GM18867 (cell line): ENCODE data around the gene CDH4.

Experiments used
- ATAC-seq: cut with Tn5 transposase; IDR thresholded peaks from one replicate; pipeline ENCODE4 v1.9.1; 2021; ENCODE audit warnings: mild to moderate bottlenecking, moderate library complexity; ENCODE audit not compliant: unreplicated experiment

CDH4 gene

DNA sequence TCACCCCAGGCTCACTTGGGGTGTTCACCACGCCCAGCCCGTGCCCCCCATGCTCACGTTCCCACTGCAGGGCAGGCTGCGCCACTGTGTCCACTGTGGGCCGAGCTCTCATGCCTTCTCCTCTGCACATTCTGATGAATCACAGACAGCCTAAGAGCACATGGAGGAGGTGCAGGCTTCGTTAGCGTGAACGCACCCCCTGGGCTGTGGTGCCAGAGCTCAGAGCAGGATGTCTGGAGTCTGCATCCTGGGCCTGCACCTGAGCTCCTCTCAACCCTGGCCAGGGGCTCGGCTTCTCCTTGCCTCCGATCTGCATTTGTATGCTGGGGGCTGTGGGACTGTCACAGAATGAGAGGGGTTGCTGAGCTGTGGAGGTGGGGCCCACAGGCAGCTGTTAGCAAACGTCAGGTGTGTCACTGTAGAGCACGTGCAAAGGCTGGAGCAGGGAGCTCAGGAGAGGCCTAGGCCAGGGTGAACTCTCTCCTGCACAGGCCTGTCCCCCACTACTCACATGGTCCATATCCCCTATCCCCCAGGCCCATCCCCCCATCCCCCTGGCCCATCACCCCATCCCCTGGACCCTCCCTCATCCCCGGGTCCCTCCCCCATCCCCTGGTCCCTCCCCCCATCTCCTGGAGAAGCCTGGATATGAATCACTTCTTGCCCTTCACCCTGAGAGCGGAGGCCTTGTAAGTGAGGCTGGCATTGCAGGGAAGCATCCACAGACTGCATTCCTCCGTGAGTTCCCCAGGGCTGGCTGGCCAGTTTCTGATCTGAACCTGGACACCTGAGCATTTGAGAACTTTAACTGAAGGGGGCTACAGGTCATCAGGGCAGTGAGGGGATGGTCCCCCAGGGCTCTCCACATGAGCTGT, 504.1 kb downstream of the CDH4 start:
- ATAC-seq = no peak

DNA sequence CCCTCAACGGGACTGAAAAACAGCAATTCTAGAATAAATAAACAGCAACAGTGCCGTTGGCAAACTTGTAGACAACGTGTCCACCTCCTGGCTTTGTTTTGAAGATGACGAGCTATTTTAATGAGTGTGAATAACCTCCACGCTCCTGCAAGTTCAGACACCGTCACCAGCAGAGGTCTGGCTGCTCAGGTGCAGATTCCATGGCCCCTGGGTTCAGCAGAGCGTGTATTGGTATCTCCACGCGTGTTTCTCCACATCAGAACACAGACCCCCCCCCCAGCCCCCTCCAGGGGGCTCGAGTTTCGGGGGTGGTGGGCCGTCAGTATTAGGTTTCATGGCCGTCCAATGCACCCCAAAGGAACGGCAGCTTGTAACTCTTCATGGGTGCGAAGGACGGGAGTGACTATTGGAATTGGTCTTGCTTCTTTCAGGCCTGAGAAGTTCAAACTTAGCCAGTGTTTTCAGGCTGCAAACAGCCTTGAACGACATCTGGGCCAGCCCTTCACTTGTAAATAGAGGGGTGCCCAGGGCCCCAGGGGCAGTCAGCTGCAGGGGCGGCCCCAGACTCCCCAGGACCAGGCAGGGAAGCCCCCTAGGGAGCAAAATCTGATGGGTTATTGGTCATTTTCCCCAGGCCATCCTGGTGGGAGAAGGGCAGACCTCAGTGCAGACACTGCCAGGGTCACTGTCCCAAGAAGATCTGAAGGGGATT, 505.1 kb downstream of the CDH4 start:
- no peak for ATAC-seq

DNA sequence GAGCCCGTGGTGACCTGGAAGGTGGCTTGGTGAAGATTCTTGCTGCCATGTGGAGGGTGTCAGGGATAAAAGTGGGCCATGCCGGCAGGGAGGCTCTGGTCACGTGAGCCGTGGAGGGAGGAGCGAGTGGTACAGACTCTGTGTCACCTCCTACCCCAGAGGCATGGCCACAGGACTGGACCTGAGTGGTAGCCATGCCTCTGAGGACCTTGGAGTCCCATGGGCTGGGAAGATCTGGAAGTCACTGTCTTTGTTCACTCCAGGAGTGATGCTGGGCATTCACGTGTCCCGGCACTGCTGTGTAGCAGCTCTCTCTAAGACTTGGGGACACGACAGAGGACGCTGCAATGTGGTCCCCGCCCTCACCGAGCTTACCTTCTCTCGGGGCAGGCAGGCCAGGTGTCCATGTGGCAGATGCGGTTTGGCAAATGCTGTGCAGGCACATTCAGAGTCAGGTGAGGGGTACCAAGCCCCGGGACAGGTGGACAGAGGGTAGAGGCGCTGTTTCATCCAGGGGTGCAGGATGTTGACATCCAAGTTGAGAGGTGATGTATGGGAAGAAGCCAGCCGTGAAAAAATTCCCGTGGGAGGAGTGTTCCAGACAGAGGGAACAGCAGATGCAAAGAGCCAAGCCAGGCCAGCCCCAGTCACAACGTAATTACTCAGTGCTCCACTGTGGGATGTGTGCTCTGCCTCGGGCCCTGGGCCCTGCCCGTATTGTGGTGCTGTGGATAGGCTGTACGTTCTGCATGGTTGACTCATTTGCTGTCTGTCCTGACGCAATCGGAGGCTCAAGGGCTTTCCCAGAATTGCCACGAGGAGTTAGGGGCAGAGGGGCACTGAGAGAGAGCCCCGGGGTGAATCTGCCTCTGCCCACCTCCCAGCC, 505.9 kb downstream of the CDH4 start:
- no peak for ATAC-seq

DNA sequence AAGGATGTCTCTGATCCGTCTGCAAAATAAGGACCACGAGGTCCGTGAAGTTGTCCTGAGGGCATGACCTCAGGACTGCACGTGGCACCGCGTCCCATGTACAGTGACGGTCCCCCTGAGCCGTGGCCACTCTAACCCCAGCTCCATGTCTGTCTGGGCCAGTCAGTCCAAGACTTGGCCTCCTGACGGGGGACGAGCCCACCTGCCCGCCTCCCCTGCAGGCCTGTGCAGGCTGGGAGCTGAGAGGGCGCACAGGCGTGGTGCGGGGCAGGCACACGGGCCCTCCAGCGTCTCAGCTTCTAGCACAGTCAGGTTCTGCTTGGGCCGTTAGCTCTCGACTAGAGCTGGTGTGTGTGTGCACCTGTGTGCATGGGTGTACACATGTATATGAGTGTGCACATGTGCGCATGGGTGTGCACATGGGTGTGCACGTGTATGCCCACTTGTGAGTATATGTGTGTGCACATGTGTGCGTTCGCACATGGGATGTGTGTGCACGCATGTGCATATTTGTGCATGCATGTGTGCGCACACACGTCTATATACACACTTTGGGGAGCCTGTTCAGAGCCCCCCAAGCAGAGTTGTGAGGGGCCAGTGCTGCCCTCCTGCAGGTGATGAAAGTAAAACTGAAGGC, 506.6 kb downstream of the CDH4 start:
- ATAC-seq = no peak

- ATAC-seq = no peak
Observed at GRCh38 chr20:61759286-61760065, 507.4 kb downstream of the CDH4 start.

DNA sequence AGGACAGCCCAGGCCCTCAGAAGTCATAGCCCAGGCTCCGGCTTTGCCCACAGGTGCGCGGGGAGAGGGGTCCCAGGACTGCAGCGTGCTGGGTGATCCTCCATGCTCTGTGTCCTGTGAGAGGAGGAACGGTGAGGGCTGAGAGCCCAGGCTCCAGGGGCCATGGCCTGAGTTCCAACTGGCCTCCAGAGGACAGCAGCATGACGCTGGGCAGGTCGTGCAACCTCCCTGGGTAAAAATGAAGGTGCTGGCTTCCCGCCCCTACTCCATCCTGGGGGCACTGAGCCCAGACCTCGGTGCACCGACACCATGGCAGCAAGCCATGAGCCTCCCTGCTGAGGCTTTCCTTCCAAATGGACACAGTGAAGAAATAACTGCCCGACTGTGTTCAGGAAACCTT, 508.3 kb downstream of the CDH4 start:
- ATAC-seq = no peak

DNA sequence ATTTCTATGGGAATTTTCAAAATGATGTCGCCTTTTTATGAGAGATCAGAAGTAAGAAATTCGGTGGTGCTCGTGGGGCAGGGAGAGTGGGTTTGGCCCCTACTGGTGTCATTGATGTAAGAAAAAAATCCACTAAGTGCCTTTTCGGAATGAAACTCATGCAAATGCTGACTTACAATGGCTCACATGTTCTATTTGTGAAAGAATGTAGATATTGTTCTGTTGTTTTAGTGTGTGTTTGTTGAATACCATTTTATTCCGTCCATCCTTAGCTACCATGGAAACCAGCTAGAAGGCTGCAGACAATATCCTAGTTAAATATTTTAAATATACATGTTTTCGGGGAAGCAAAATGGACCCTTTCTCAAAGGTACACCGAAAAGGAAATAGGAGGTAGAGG, 508.7 kb downstream of the CDH4 start:
- ATAC-seq = no peak

DNA sequence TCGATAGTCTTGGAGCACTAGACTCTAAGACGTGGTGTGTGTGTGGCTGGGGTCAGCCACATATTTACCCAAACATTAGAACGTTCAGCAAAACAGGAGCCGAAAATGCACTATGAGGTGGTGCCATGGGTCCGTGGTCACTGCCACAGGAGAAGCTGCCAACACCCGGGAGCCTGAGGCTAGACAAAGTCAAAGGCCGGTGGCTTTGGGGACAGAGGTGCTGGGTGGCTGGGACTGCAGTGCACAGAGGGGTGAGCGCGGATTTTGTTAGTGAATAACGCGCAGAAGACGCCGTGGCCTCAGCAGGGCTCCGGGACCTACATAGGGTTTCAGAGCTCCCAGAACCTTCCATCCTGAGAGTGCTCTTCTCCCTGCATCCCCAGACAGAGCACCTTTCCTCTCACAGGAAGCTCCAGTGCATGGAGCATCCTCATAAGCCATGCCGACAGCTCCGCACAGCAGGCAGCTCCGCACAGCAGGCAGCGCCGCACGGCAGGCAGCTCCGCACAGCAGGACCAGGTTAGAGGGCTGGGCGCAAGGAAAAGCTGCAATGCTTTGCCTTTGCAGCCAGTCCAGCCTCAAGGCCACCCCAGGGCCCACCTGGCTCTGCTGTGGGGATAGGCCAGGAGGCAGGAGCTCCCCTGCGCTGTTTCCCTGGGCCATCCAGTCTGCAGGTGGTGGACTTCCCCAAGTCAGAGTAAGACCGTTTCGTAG, 509.5 kb downstream of the CDH4 start:
- ATAC-seq = no peak

GRCh38 chr20:61762167-61762710, 510.2 kb downstream of the CDH4 start:
- ATAC-seq = no peak

DNA sequence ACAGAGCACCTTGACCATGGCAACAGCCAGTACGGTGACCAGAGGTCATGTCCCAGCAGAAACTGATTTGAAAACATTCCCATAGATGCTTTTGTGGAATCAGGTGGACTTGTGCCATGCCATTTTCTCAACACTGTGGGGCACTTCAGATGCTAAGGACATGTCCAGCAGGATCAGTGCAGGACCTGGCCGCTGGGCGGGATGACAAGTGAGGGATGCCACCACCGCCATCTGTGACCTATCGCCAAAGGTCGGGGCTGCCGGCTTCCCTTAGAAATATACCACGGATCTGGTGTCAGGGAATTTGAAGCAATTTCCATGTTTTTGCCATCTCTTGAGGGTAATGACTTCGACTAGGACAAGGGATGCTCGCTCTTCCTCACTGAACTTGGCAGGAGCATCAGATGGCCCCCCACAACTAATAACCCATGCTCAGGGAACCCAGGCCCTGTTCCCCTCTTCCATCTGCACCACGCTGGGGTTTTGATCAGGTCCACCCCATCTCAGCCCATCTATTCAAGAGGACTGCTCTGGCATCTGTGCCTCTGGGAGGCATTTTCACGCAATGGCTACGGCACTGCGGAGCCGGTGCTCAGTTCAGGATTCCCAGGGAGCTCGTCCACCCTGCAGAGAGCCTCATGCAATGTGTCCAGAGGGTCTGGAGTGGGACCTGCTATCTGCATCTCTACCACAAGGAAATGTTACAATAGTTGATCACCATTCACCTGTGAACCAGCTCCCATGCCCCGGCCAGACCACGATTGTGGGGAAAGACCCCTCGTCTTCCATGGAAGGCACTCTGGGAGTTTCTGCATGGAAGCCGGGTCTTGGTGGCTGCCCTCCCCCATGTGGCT, 511.1 kb downstream of the CDH4 start:
- ATAC-seq = no peak

- no peak for ATAC-seq
Observed at GRCh38 chr20:61763740-61764400, 511.8 kb downstream of the CDH4 start.

DNA sequence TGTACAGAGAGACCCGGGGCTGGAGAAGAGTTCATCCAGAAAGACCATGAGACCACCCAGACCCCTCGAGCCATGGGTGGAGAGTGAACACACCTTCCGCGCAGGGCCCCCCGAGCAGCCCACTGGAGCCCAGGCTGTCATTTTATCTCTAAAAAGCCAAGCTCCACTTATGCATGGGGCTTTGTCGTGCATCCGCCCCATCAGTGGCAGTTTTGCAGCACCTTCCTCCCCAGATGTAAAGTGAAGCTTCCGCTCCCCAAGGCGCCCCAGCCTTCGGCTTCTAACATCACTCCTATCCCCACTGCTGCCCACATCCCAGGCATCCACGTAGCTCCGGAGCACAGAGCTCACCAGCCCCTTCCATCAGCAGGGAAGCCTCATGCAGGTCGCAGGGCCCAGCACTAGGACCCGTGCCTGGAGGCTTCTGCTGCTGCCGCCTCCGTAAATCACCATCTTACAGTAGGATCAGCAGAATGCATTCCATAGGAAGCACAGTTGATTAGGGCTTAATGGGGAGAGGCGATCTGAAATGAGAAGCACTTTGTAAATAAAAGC, 512.5 kb downstream of the CDH4 start:
- no peak for ATAC-seq

DNA sequence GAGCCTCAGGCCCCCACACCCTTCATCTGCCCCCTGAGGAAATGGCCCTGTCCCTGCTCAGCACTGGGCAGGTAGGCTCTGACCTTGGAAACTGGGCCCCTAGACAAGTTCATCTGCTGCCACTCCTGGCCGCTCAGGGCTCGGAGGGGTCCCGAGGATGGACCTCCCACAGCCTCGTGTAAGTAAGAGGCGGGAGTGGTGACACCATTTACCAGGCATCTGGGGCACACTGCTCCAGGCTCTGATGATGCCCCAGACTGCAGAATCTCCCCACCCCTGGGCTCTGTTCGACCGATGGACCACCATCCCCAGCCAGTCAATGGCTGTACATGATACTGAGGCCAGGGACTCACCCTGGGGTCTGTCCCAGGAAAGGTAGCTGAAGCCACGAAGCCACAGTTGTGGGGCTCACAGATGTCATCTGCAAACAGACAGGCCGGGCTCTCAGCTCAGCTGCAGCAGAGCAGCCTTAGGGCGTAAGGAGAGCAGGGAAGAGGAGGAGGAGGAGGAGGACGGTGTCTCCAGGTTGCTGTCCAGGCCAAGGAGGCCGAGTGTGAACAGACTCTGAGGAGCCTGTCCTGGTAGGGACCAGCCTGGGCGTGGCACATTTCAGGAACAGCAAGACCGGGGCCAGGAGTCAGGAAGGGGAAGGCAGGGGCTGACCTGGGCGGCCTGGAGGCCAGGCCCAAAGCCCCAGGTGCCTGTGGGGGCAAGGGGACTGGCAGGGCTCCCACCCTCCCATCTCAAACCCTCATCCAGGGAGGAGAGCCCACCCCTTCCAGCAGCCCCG, 513.2 kb downstream of the CDH4 start:
- no peak for ATAC-seq

DNA sequence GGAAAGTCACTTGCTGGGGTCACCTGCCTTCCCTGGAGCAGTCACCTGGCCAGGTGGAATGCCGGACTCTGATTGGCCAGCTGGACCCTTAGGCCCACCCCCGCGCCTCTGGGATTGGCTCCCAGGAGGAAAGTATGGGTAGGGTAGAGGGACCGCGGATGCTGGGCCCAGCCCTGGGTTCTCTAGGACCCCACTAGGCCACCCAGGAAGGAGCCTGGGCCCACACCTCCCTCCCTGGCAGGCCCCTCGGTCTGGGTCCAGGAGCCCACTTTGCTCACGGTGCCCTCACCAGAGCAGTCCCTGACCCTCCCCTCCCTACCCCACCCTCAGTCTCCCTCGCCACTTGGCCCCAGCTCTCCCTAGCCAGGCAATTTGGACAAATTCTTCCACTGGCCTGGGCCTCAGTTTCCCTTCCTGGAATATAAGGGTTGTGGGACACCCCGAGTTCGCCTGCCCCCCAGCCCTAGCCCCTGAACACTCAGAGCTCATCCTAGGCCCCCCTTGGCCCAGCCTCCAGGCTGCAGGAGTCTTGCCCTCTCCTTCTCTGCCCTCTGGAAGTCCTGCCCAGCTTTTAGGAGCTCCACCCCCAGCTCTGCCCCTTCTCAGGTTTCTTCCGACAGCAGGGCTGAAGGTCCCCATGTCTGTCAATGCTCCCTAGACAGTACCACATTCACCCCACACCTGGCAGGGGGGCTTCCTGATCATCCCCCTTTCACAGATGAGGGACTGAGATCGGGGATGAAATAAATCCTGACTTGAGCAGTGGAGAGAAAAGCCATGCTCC, 514.0 kb downstream of the CDH4 start:
- no peak for ATAC-seq

DNA sequence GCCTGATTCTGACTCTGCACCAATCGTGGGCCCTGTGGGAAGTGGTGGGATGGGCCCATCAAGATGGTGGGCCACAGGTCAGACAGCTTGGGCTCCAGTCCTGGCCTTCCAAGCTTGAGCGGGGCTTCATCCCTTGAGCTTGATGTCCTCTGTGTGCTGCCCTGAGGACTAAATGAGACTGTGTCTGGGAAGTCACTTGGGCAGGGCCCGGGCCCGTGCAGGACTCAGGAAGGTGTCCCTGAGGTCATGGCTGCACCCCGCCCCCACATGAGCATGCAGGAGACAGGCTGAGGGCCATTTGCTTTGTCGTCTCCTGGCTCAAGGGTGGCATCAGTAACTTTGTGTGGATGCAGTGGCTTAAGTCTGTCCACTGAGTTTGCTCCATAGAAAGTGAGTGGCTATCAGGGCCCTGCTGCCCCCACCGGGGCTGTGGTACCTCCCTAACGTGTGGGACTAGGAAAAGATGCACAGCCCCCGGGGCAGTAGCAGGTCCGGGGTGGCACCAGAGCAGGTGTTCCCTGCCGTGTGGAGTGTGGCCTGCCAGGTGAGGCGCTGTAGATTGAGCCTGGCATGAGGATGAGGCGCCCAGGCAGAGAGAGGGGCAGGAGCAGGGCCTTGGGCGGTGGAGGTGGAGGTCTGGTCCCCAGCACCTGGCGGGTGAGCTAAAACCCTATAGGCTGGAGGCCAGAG, 515.0 kb downstream of the CDH4 start:
- no peak for ATAC-seq
